ENCODE data around the gene TRPV4. TPM values are rescaled to one million over a fixed set of nuclear protein-coding genes. Genes with fewer than 3 reads are reported as not detected.
A peak's percentile ranks its signal among the peaks of the same experiment; 100 is the strongest.

Gene TRPV4
- total RNA-seq, 1 donor from 2014 or later: 0.35 TPM

- ATAC-seq (ENCODE audit: poor library complexity) (no peak), DNase-seq (peak; percentile 23)
Observed at GRCh38 chr12:109739747-109740693, 93.2 kb downstream of the TRPV4 start.

GRCh38 chr12:109738878-109739665 lies 94.1 kb downstream of the TRPV4 start:
- DNase-seq (peak; percentile 17), ATAC-seq (ENCODE audit: poor library complexity) (no peak)
- intact Hi-C loops (cut with DNase I): no loop called here

More at GRCh38 chr12:109739747-109740693, 93.2 kb downstream of the TRPV4 start:
- intact Hi-C loops (cut with DNase I): no loop called here

GRCh38 chr12:109738209-109738608 lies 95.0 kb downstream of the TRPV4 start:
- no peak for ATAC-seq (ENCODE audit: poor library complexity)
- intact Hi-C loops (cut with DNase I): no loop called here
- DNase-seq: peak; percentile 30

DNA sequence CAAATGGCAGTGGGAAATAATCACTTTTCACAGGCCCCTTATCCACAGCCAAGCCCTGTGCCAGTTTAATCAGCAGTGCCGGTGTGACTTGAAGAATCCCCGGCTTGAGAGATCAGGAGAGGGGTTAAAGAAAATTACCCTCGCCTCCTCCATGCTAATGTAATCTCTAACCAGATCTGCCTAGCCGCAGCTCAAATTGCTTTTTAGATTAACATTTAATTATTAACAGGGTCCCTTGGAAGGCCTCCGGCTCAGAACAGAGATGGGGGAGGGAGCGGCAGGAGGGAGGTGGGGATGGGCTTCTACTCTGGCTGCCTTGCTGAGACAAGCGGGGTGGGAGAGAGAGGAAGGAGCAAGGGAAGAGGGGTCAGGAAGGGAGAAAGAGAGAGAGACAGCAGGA lies 95.6 kb downstream of the TRPV4 start:
- intact Hi-C loops (cut with DNase I): no loop called here
- ATAC-seq (ENCODE audit: poor library complexity) (no peak), DNase-seq (peak; percentile 15)

- DNase-seq: no peak
- ATAC-seq (ENCODE audit: poor library complexity): no peak
- intact Hi-C loops (cut with DNase I): no loop called here
Observed at GRCh38 chr12:109737126-109737525, 96.1 kb downstream of the TRPV4 start.

GRCh38 chr12:109736552-109737108 lies 96.6 kb downstream of the TRPV4 start:
- DNase-seq: peak; percentile 37
- intact Hi-C loops (cut with DNase I): no loop called here
- ATAC-seq (ENCODE audit: poor library complexity): peak; percentile 22

DNA sequence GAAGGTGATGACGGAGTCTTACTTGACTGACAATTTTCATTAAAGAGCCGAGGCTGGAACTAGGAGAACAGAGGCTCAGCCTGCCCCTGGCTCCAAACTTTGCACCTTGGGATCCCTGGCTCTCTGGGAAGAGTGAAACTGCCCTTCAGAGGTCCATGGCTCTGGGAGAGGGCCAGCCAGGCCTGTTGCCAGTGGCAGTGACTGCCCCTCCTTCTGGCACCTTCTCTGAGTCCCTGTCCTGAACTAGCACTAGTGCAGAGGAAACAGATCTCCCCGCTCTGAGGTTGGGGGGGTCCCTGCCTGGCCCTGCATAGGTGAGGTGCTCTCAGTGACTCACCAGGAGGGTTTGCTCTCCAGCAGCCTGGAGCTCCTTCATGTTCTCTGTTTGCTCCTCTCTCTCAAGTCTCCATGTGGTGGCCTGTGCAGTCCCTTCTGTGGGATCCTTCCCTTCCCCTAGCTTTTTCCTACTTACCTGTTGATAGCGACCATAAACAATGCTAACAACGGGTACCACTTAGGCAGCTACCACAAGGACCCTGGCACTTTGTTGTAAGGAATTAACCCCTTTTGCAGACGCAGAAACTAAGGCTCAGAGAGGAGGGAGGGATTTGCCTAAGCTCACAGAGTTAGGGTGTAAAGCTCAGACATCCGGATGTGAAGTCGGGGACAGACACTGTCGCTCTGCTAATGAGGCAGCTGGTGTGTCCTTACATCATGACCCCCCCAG lies 97.2 kb downstream of the TRPV4 start:
- intact Hi-C loops (cut with DNase I): no loop called here
- ATAC-seq (ENCODE audit: poor library complexity) (peak; percentile 85), DNase-seq (peak; percentile 71)

DNA sequence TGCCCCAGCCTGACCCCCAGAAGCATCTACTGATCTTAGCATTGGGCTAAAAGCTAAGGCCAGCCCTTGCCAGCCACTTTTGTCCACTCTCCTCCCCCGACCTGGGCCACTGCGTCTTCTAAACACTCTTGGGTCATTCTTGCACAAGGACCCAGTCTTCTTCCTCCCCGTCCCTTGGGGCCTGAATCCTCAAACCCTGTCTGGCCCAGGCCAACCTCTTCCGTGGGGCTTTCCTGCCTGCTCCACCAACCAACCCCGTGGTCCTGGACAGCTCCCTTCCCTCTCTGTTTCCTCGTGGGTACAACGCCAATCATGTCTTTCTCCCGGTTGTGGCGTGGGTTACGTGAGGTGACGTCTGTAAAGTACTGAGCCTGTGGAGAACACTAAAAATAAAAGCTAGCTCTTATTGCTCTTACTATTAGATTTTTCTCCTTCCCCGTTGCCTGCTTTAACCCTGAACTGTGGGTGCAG lies 98.1 kb downstream of the TRPV4 start:
- DNase-seq (peak; percentile 23), ATAC-seq (ENCODE audit: poor library complexity) (peak; percentile 33)
- intact Hi-C loops (cut with DNase I): no loop called here

DNA sequence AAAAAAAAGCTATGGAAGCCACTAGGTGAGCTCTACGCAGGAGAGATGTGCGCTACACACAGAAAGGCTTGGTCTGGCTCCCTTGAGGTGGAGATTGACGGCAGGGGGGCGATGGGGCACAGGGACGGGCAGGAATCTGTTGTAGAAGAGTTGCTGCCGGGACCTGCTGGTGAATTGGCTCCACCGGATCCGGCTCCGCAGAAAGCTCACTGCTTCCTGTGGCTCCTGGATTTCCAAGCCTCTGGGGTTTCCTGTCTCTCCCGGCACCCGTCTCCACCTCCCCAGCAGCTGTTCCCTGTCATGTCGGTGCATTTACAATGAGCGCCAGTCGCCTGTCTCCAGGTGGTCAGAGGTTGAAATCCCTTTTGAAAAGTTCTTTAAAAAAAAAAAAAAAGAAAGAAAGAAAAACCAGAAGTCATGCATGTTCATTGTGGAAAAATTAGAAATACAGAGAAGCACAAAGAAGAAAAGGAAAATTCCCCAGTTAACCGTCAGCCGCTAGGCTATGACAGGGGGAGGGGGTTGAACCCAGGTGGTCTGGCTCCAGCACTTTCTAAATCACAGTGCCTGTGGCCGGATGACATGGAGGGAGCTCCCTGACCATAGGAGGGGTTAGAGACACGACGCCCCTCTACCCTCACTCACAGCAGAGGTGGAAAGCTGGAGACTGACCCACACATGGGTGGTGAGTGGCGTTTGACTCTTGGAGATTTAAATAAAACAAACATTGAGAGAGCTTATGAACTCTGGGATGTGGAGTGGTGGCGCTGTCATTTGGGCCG lies 98.8 kb downstream of the TRPV4 start:
- no peak for ATAC-seq (ENCODE audit: poor library complexity)
- peak; percentile 34 for DNase-seq
- intact Hi-C loops (cut with DNase I): no loop called here

Small RNA genes within 50 kb of the gene (microRNA-seq; reads per million reads assigned to microRNA genes)
- not detected for gene MIR4497

Other genes with a start within 250 kb of the TRPV4 start
- gene FAM222A, start 119.6 kb downstream of the TRPV4 start, total RNA-seq: 25.0 TPM
- 18.6 TPM for gene GLTP, start 47.1 kb upstream of the TRPV4 start, total RNA-seq
- gene TCHP, start 66.9 kb upstream of the TRPV4 start, total RNA-seq: 8.3 TPM
- 41.5 TPM for gene GIT2, start 163.0 kb upstream of the TRPV4 start, total RNA-seq
- 24.7 TPM for gene ANKRD13A, start 166.0 kb upstream of the TRPV4 start, total RNA-seq
- 6.7 TPM for gene C12orf76, start 215.1 kb upstream of the TRPV4 start, total RNA-seq

All from Right ventricle myocardium superior (tissue), 1 donor.